HL-60 (cell line): ENCODE results near the gene CDKN2AIPNL.

Source experiments
- TF ChIP-seq, protein P1 (sequence below): IDR thresholded peaks from one replicate; pipeline ENCODE4 v1.5.1; 2011; ENCODE audit warnings: low read length, control low read depth, inconsistent platforms; ENCODE audit not compliant: insufficient read depth
- TF ChIP-seq, protein P2 (sequence below): IDR thresholded peaks from 2 replicates; pipeline ENCODE4 v1.6.1; 2012; ENCODE audit warnings: low read depth; ENCODE audit not compliant: insufficient replicate concordance

DNA sequence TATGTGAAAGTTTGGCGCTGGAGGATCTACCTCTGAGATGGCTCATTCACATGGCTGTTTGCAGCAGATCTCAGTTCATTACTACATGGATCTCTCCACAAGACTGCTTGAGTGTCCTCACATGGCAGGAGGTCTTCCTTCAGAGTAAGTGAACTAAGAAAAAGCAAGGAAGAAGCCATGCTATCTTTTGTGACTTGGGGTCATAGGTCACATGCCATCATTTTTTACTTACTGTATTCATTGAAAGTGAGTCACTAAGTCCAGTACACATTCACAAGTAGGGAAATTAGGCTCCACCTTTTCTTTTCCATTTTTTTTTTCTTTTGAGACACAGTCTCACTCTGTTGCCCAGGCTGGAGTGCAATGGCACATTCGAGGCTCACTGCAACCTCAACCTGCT is 8.7 kb upstream of the CDKN2AIPNL start:
- TF ChIP-seq, protein P1, sequence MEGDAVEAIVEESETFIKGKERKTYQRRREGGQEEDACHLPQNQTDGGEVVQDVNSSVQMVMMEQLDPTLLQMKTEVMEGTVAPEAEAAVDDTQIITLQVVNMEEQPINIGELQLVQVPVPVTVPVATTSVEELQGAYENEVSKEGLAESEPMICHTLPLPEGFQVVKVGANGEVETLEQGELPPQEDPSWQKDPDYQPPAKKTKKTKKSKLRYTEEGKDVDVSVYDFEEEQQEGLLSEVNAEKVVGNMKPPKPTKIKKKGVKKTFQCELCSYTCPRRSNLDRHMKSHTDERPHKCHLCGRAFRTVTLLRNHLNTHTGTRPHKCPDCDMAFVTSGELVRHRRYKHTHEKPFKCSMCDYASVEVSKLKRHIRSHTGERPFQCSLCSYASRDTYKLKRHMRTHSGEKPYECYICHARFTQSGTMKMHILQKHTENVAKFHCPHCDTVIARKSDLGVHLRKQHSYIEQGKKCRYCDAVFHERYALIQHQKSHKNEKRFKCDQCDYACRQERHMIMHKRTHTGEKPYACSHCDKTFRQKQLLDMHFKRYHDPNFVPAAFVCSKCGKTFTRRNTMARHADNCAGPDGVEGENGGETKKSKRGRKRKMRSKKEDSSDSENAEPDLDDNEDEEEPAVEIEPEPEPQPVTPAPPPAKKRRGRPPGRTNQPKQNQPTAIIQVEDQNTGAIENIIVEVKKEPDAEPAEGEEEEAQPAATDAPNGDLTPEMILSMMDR, result no peak
- TF ChIP-seq, protein P2, sequence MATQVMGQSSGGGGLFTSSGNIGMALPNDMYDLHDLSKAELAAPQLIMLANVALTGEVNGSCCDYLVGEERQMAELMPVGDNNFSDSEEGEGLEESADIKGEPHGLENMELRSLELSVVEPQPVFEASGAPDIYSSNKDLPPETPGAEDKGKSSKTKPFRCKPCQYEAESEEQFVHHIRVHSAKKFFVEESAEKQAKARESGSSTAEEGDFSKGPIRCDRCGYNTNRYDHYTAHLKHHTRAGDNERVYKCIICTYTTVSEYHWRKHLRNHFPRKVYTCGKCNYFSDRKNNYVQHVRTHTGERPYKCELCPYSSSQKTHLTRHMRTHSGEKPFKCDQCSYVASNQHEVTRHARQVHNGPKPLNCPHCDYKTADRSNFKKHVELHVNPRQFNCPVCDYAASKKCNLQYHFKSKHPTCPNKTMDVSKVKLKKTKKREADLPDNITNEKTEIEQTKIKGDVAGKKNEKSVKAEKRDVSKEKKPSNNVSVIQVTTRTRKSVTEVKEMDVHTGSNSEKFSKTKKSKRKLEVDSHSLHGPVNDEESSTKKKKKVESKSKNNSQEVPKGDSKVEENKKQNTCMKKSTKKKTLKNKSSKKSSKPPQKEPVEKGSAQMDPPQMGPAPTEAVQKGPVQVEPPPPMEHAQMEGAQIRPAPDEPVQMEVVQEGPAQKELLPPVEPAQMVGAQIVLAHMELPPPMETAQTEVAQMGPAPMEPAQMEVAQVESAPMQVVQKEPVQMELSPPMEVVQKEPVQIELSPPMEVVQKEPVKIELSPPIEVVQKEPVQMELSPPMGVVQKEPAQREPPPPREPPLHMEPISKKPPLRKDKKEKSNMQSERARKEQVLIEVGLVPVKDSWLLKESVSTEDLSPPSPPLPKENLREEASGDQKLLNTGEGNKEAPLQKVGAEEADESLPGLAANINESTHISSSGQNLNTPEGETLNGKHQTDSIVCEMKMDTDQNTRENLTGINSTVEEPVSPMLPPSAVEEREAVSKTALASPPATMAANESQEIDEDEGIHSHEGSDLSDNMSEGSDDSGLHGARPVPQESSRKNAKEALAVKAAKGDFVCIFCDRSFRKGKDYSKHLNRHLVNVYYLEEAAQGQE, result no peak
